SKM-1 treated with dmso at 0.1 percent for 144 hours (cell line): ENCODE data around the gene RAET1G.
"Not testable (repeated sequence)": the region's sequence is repeated elsewhere in the genome, so short reads cannot be mapped to it uniquely, and the experiment has no call there.

Source experiments
- DNase-seq: peaks from one replicate; lab custom pipeline; 2025; ENCODE audit not compliant: unreplicated experiment; lab: John Stamatoyannopoulos, UW

Gene RAET1G

DNA sequence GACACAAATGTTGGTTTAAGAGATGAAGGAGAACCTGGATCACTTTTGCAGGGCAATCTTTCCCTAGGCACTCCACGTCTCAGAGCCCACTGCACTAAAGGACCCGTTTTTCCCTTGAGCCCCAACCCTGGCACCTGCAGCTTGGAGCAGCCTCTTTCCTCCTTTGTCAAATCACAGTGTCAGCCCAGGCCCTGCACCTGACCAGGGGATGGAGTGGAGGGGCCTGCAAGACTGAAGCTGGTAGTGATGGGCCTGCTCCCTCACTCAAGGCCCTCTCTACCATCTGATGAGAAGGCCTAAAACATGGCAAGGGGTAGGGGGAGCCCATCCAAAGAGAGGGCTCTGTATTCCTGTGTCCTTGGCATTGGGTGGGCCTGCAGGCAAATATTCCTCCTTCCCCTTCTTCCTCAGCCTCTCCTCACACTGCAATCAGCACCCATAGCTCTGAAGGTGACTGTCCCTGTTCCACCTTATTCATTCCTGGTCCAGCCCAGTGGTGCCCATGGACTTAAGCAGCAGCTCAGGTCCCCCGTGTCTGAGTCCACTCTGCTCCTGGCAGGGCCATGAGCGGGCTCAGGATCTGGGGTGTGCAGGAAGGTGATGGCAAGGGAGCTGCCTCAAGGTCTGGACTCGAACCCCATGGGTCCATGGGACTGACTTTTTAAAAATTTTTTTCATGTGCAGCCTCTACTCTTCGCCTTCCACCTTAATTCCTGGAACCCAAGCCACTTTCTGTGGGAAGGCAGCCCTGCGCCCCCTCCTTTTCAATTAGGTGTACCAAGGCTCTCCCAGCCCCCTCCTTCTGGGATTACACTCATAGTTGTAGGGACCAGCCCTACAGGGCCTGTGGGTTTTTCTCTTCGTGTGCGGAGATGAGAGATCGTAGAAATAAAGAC lies 6.7 kb downstream of the RAET1G start:
- DNase-seq: no peak

DNA sequence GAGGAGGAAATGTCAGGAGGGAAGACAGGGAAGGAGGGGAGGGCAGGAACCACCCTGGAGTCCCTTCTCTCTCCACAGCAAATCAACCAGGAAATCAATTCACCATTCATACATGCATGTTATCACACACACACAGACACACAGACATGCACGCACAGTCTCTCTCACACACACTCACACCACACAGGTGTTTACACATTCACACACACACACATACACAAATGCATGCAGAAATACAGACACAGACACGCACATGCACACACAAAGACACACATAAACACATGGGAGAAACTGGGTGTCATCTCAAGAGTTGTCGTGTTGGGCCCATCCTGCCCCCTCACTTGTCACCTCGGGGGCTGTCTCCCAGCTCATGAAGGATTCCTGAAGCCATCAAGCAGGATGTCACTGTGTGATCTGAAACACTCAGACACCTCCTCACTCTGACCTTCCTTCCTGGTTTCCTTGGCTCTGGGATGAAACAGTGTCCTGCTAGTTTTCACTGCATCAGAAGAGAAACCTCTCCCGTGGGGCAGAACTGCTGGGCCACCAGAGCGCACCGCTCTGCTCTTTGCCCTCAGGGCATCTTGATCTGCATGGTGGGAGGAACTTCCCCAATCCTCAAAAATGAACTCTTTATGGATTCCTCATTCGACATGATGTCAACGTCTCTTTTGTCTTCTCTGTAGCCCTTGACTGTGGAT lies 9.2 kb downstream of the RAET1G start:
- no peak for DNase-seq

DNA sequence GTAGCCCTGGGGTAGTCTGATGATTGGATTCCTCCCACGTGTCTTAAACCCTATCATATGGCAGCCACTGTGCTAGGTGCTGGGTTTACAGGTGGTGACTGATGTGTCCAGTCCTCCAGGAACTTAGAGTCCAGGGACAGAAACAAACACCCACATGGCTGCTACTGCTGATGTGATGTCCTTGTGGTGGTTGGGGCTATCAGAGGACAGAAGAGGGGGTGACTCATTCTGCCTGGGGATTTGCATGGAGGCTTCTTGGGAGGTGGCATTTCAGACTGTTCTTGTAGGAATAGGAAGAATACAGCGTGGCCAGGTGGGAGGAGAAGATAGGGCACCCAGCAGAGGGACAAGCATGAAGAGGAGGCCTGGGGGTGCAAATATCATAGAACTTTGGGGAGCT lies 9.8 kb downstream of the RAET1G start:
- DNase-seq: no peak

DNA sequence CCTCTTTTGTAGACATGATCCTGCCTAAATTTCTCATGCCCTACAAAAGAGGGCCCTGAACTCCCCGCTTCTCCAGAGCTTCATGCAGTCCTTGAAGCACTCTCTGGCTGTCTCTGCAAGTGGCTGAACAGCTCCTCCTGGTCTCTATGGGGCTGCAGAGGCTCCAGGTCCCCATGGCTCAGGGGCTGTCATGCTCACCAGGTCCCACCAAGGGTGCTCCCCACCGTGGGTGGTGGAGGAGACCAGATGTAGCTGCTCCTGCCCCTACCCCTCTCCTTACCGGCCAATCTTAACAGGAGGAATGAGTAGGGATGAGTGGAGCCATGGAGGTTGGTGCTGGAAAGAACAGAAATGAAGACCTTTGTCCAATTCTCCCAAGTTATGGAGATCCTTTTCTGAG lies 10.2 kb downstream of the RAET1G start:
- DNase-seq: not testable (repeated sequence)

DNA sequence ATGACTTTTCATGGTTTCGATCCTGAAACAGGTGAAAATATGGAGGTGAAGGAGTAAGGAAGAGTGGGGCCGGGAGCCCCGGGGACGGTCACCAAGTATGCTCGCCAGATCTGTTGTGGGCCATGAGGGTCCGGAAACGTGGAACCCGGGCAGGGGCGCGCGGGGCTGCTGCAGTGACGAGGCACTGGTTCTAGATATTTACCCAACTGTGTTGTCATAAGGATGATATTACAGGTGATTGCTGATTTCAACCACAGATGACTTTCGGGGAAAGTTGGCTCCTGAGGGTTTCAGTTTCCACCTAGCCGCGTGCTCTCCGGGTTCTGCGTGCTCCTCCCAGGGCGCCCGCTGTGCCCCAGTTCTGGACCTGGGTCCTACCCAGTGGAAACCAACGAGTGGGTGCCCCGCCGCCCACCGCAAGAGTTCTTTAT lies 12.2 kb downstream of the RAET1G start:
- DNase-seq: no peak

DNA sequence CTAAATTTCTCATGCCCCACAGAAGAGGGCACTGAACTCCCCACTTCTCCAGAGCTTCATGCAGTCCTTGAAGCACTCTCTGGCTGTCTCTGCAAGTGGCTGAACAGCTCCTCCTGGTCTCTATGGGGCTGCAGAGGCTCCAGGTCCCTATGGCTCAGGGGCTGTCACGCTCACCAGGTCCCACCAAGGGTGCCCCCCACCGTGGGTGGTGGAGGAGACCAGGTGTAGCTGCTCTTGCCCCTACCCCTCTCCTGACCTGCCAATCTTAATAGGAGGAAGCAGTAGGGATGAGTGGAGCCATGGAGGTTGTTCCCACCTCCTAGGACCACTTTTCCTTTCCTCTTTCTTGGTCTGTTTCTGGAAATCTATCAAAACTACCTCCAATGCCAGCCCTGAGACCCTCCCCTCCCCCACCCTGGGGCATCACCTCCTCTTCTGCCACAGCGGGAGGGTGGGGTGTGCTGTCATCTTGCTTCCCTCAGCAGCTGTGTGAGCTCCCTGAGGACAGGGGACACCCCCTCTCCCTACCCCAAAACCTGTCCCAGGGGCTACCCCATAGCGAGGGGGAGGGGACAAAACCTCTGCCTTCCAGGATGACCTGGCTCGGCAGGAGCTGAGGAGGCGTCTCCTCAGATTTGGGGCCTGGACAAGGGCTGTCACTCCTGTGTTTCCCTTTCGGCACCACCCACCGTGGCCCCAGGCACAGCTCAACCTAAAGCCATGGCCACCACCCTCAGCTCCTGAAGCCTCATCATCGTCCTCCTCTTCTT lies 13.0 kb downstream of the RAET1G start:
- no peak for DNase-seq

DNA sequence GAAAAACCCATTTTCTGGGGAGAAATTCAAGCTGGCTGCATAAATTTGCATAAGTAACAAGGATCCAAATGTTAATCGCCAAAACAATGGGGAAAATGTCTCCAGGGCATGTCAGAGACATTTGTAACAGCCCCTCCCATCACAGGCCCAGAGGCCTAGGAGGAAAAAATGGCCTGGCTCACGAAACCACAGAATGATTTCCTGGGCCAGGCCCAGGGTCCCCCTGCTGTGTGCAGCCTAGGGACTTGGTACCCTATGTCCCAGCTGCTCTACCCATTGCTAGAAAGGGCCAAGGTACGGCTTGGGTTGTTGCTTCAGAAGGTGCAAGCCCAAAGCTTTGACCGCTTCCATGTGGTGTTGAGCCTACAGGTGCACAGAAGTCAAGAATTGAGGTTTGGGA lies 14.4 kb downstream of the RAET1G start:
- not testable (repeated sequence) for DNase-seq

DNA sequence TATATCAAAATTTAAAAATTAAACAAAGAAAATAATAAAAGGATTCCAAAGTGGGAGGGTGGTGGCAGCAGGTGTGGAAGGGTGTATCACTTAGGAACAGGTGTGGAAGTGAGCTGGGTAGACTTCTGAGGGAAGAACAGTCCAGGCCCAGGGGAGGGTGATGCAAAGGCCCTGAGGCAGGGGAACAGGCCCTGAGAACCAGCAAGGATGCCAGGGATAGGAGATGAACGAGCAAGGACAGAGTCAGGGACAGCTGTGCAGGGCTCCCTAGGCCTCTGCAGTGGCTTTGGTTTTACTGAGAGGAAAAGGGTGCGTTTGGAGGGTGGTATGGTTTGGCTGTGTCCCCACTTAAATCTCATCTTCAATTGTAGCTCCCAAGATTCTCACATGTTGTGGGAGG lies 15.6 kb downstream of the RAET1G start:
- DNase-seq: no peak

DNA sequence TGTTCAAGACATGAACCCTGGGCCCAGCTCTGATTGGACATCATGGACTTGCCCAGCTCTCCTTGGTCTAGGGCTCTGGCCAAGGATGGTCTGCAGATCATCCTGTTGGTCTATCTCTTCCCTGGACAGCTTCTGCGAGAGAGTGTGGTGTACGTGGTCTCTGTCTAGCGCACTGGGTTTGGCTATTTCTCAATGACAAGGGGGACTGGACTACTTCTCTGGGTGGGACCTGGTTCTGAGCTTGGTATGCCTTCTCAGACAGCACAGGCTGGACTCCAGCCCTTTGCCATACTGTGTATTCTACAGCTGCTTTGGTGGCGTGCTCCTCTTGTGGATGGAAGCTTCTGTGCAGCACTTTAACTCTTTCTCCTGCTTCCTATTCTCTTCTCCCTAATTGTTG lies 16.5 kb downstream of the RAET1G start:
- no peak for DNase-seq

DNA sequence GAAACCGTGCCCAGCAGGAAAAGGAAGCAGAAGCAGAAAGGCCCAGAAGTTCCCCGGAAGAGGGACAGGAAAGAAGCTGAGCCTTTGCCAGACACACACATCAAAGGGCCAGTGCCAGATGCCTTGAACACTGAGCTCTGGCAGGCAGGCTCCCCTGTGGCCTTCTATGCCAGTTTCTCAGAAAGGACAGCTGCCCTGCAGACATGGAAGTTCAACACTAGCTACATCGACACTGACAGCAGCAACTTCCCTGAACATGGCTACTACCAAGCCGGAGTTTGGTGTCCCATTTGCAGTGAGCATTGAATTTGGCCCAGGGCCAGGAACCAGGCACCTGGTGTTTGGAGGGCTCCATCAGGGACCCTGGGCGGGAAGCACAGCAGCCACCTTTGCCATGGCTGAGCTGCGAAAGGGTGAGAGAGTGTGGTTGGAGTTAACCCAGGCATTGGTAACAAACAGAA lies 17.0 kb downstream of the RAET1G start:
- DNase-seq: no peak

DNA sequence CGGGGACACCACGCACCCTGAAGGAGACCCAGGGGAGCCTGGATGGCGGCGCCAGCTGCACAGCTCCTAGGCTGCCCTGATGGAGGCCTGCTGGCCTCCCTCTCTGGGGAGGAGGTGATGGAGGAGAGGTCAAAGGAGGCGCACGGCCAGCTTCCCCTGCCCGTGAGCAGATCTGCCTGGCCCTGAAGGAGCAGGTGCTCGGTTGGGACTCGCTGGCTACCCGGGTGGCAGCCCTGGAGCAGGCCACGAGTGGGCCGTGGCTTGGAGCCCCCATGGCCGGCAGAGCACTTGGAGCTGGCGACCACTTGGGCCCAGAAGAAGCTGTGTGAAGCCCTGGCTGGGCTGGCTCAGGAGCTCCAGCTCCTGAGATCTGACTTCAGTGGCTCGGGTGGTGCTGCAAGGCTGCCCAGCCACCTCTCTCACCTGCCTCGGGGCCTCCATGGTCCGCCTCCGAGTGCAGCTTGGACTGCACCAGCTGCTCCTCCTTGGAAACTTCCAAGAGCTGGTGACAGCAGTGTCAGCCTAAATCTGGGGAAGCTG lies 17.5 kb downstream of the RAET1G start:
- DNase-seq: no peak

DNA sequence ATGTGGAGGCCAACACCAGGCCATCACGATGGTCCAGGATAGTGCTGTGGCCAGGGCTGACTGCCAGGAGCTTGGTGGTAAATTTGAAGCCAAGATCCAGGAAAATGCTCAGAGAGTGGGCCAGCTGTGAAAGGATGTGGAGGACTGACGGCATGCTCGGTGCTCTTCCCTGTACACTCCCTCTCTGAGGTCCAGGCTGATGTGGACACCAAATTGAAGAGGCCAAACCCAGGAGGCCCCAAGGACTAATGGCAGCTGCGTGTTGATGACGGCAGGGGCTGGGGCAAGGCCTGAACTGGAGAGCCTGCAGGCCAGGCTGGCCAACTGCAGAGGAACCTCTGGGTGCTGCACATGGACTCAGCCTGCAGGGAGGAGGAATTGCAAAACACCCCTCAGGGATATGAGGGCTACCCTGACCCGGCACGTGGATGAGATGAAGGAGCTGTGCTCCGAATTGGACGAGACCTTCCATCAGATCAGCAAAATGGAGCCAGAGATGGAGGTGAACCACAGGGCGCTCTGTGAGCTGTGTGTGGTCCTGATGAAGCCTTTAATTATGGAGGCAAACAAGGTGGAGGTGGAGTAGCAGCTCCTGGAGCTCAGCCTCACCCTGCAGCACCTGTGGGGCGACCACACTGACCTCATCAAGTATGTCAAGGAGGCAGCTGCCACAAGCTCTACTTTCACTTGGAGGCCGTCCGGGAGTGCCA lies 18.1 kb downstream of the RAET1G start:
- no peak for DNase-seq

DNA sequence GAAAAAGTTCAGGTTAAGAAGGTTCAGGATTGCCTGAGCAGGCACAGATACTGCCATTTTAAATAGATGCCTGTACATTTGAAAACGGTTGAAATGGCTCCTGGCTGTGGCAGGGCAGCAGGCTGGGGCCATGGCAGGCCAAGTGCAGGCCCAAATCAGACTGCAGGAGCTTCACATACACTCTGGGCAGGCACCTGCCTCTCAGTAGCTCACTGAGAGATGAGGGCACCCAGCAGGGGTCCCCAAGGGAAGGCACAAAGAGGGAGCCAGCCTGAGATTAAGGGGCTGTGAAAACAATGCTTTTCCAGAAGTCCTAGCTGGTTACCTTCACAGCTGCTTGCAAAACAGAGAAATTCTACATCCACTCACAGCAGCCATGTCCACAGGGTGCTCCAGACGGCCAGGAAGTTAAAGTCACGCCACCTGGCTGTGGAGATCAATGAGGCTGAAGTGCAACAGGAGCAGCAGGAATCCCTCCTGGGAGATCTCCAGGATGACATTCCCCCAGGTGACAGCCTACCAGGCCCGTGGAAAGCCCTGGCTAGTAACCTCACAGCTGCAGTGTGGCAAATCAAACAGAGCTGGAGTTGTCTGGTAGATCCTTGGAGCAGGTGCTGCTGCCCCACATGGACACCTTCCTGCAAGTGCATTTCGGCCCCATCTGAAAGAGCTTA lies 18.8 kb downstream of the RAET1G start:
- DNase-seq: no peak

DNA sequence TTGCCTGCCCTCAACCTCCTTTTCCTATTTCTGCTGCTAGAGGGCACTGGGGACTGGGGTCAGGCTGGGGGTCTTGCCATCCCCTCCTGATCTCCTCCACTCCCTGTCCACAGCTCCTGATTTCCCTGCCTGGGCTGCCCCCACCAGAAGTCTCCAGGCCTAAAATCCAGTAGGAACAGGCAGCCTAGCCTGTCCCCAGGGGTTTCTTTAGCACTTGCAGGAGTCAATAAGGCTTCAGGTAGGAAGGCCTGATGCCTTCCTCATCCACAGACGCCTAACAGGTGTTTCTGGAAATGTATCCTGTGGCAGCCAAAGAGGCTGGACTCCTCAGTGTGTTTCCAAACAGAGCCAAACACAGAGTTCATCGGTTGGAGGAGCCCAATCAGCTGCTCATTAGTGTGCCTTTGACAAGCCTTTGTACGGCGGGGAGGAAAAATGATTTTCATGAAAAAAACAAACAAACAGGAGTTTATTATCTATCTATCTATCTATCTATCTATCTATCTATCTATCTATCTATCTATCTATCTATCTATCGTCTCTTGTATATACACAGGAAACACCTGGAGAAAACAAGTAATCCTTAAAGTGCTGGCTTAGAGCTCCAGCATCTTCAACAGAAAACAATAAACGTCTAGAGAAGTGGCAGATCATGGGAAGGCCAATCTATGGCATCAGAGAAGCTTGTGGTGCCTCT lies 21.3 kb downstream of the RAET1G start:
- DNase-seq: no peak

DNA sequence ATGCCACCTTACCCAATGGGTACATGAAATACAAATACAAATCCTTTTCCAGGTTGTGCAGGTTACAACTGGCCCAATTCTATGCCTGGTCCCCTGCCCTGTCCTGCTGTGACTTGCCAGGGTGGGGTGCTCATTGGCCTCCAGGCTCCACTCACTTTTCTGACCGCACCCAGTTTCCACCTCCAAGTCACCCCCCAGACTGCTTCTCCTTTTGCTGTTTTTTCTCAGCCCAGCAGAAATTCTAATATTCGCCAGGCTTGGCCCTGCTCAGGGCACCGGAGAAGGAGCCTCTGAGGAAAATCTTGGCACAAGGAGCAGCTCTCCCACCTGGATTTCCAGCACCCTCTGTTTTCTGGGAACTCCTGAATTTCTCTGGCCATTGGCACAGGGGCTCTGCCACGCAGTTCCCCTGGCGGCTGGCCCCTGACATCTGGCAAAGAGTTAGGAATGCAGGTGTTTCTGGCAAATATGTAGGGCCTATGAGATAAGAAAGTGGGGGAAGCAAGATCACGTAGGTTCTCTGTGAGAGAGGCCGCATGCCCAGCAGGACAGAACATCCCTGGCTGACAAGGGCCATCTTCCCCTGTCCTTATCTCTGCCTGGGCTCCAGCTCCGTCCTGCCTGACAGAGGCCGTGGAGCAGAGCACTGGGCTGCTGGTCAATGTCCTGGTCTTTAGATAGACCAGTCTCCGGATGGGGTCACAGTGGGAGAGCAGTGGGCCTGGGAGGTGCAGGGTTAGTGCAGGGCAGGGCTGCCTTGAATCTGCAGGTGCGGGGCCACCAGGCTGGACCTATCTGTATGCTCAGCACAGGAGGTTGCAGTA lies 22.1 kb downstream of the RAET1G start:
- DNase-seq: no peak

DNA sequence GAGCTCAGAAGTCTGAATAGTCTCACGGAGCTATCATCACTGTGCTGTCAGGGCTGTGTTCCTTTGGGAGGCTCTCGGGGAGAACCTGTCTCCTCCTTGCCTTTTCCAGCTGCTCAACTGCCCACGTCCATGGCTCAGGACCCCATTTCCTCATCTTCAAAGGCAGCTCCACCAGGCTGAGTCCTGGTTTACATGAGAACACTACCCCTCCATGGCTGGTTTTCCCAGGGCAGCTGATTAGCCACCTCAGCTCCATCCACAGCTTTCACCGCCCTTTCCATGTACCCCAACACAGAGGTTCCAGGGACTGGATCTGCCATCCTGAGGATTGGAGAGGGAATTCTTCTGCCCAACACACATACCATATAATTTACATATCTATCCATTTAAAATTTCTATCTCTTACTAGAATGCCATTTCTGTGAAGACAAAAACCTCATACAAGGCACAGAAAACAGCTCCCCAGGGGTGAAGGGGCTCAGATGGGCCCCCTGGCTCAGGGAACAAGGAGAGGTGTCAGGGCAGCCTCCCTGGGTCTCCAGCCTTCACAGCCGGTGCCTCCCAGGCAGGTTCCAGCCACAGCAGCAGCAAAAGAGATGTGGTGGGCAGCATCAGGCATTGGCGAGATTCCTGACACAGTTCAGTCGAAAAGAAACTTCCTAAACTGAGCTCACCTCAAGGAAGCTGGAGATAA lies 22.8 kb downstream of the RAET1G start:
- DNase-seq: no peak

DNA sequence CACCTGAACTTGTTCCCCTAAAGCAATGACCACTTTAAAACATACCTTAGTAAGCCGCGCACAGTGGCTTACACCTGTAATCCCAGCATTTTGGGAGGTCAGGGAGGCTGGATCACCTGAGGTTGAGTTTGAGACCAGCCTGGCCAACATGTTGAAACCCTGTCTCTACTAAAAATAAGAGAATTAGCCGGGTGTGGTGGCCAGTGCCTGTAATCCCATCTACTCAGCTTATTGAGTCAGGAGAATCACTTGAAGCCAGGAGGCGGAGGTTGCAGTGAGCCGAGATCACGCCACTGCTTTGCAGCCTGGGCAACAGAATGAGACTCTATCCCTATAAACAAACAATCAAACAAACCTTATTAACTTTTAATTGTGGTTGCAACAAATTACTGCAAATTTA lies 23.4 kb downstream of the RAET1G start:
- DNase-seq: no peak

DNA sequence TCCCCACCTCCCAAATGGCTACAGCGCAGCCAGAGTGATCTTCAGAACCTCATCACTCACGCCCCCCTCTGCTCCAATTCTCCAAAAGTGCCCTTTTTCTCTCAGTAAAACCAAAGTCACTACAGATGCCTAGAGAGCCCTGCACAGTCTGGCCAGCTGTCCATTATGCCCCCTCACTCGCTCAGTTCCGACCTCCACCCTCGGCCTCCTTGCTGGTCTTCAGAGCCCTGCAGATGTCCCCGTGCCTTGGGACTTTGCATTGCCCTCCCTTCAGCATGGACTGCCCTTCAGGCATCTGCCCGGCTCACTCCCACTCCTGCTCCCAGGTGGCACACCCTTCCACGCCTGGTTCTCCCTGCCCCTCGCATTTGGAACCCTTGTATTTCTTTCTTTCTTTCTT lies 24.0 kb downstream of the RAET1G start:
- DNase-seq: no peak
